ENCODE measurements around the gene SRRT.

DNA sequence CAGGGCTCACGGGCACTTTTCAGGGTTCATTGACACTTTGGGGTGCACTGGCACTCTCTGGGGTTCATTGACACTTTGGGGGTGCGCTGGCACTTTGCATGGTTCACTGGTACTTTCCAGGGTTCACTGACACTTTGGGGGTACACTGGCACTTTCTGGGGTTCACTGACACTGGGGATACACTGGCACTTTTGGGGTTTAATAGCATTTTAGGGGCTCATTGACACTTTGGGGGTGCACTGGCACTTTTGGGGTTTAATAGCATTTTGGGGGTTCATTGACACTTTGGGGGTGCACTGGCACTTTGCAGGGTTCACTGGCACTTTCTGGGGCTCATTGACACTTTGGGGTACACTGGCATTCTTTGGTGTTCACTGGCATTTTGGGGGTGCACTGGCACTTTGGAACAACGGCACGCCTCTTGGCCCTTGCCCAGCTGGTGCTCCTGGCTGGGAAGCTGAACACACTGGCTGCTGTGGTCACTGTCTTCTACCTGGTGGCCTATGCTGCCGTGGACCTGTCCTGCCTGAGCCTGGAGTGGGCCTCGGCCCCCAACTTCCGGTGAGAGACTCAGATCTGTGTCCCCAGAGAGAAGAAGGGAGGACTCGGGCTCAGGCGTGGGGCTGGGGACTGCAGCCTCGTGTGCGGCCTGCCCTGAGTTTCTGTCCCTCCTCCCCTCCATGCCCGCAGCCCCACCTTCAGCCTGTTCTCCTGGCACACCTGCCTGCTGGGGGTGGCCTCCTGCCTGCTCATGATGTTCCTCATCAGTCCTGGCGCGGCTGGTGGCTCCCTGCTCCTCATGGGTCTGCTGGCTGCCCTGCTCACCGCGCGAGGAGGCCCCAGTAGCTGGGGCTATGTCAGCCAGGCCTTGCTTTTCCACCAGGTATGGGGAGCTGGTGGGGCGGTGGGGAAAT, 13.9 kb upstream of the SRRT start:
- TF ChIP-seq CTCF (IDR thresholded peaks at IDR 0.05; ENCODE audit: low read length): no peak
- no peak for TF ChIP-seq EZH2 (IDR thresholded peaks at IDR 0.05; ENCODE audit: borderline replicate concordance, low read length)

Measured in OCI-LY1 (cell line).